ENCODE data around the gene TMEM184C.

GRCh38 chr4:147640331-147640730 lies 23.1 kb downstream of the TMEM184C start:
- TF ChIP-seq SP1 (IDR thresholded peaks at IDR 0.05; ENCODE audit: low read depth): no peak
- TF ChIP-seq CTCF (IDR thresholded peaks at IDR 0.05 in 2 of 3, conservative IDR thresholded peaks at IDR 0.05 in 1 of 3; ENCODE audit: borderline replicate concordance in 1 of 3, insufficient read depth in 1 of 3, low read depth in 2 of 3, low read length in 2 of 3): no peak
- TF ChIP-seq ELF1 (IDR thresholded peaks at IDR 0.05; ENCODE audit: borderline replicate concordance, low read depth): no peak
- TF ChIP-seq RAD21 (IDR thresholded peaks at IDR 0.05; ENCODE audit: low read depth): no peak
- TF ChIP-seq ZBTB33 (IDR thresholded peaks at IDR 0.05; ENCODE audit: extremely low read depth, insufficient replicate concordance, low read length): no peak
- TF ChIP-seq POLR2A (IDR thresholded peaks at IDR 0.05; ENCODE audit: borderline replicate concordance, extremely low read depth, insufficient read depth, insufficient read length): no peak
- TF ChIP-seq EZH2 (IDR thresholded peaks at IDR 0.05): no peak
